Measurements from ENCODE around the gene C1orf159. TPM values are rescaled to one million over a fixed set of nuclear protein-coding genes. Genes with fewer than 3 reads are reported as not detected.

The C1orf159 gene
- total RNA-seq, 1 donor from 2014 or later, result 9.2 TPM

- no peak overlapping the region for H3K27ac Mint-ChIP-seq (ENCODE audit: unreplicated experiment)
- peaks cover 12% of the 10 kb centered on the region for H3K4me1 Mint-ChIP-seq (ENCODE audit: low read depth)
- no peak for TF ChIP-seq CTCF (IDR thresholded peaks at IDR 0.05)
- H3K4me3 Mint-ChIP-seq (ENCODE audit: unreplicated experiment), result no peak overlapping the region
- no peaks in the 10 kb centered on the region for H3K9me3 Mint-ChIP-seq (ENCODE audit: low read depth)
- H3K27me3 Mint-ChIP-seq (ENCODE audit: low read depth), result no peaks in the 10 kb centered on the region
- no peak for DNase-seq (ENCODE audit: low spot score)
- peaks cover 2% of the 10 kb centered on the region for H3K36me3 Mint-ChIP-seq (ENCODE audit: low read depth)
These were observed 82.0 kb downstream of the C1orf159 start for GRCh38 chr1:1033731-1034438.

DNA sequence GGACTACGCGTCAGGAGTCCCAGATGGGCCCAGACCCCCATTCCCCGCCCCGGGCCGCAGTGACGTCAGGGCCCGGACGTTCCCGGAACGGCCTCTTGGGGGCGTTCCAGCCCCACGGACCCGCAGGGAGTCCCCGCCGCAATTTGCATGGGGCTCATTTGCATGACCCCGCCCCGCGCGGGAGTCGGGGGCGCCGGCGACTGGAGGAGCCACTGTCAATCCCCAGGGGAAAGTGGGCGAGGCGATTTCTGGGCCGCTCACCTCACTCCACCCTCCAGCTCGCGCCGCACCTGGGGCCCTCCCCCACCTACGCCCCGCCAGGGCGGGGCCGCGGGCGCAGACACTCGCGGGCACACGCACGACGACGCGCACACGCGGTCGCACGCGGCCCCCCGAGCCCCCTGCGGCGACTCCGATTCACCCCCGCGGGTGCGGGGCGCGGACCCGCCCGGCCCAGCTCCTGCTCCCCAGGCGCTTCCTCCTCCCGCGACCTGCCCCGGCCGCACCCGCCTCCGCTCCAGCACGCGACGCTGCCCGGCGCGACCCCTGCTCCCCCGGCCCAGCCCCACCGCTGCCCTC, 82.8 kb downstream of the C1orf159 start:
- Mint-ChIP-seq H3K4me1 (ENCODE audit: low read depth) (peaks cover 9% of the 10 kb centered on the region), H3K36me3 (ENCODE audit: low read depth) (peaks cover 2% of the 10 kb centered on the region), H3K27ac (ENCODE audit: unreplicated experiment) (no peak overlapping the region), H3K4me3 (ENCODE audit: unreplicated experiment) (peak overlapping the region; percentile 25), H3K9me3 (ENCODE audit: low read depth) (no peaks in the 10 kb centered on the region), H3K27me3 (ENCODE audit: low read depth) (no peaks in the 10 kb centered on the region)
- peak; percentile 87 for TF ChIP-seq CTCF (IDR thresholded peaks at IDR 0.05)
- DNase-seq (ENCODE audit: low spot score), result no peak

DNA sequence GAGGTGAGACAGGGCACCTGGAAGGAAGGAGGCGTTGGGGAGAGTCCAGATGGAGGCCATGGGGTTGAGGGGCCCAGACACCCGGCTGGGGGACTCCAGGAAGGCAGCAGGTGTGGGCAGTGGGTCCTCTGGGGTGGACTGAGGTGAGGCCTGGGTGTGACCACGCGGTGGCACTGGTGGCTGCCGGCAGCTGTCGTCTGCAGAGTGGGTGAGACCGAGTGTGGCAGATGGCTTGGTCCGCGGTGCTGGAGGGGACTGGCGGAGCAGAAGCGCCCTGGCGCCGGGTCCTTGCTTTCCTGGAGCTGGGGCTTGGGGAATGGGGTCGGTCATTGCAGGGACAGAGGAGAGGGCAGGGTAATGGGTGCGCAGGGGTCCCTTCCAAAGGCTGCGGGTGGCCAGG, 83.5 kb downstream of the C1orf159 start:
- H3K27ac Mint-ChIP-seq (ENCODE audit: unreplicated experiment), result no peak overlapping the region
- H3K36me3 Mint-ChIP-seq (ENCODE audit: low read depth), result peaks cover 3% of the 10 kb centered on the region
- DNase-seq (ENCODE audit: low spot score), result no peak
- H3K27me3 Mint-ChIP-seq (ENCODE audit: low read depth), result no peaks in the 10 kb centered on the region
- TF ChIP-seq CTCF (IDR thresholded peaks at IDR 0.05), result no peak
- peak overlapping the region; percentile 55 for H3K4me3 Mint-ChIP-seq (ENCODE audit: unreplicated experiment)
- H3K4me1 Mint-ChIP-seq (ENCODE audit: low read depth), result peaks cover 9% of the 10 kb centered on the region
- H3K9me3 Mint-ChIP-seq (ENCODE audit: low read depth), result no peaks in the 10 kb centered on the region

Other genes starting within 250 kb of the C1orf159 start
- gene SAMD11, start 192.2 kb downstream of the C1orf159 start, total RNA-seq, result 3.1 to 73.8 TPM (median 3.4 TPM) in 3 replicates
- 50.6 to 63.8 TPM (median 52.0 TPM) in 3 replicates for gene NOC2L, start 156.8 kb downstream of the C1orf159 start, total RNA-seq
- 17.4 to 24.3 TPM (median 19.1 TPM) in 3 replicates for gene KLHL17, start 155.5 kb downstream of the C1orf159 start, total RNA-seq
- 0.17 to 0.73 TPM (median 0.38 TPM) in 3 replicates for gene PLEKHN1, start 149.6 kb downstream of the C1orf159 start, total RNA-seq
- 0.12 to 0.37 TPM (median 0.31 TPM) in 3 replicates for gene PERM1, start 134.0 kb downstream of the C1orf159 start, total RNA-seq
- 56.6 to 137 TPM (median 136 TPM) in 3 replicates for gene HES4, start 116.0 kb downstream of the C1orf159 start, total RNA-seq
- 28.5 to 42.8 TPM (median 42.2 TPM) in 3 replicates for gene ISG15, start 102.6 kb downstream of the C1orf159 start, total RNA-seq
- gene AGRN, start 96.0 kb downstream of the C1orf159 start, total RNA-seq, result 138 to 221 TPM (median 219 TPM) in 3 replicates
- not detected in 3 replicates for gene RNF223, start 41.8 kb downstream of the C1orf159 start, total RNA-seq
- gene TTLL10, start 57.8 kb upstream of the C1orf159 start, total RNA-seq, result not detected in 3 replicates
- gene TNFRSF18, start 90.5 kb upstream of the C1orf159 start, total RNA-seq, result not detected in 3 replicates
- gene TNFRSF4, start 98.1 kb upstream of the C1orf159 start, total RNA-seq, result 0.24 to 0.59 TPM in 2 of 3 replicates, not detected in the other
- 164 to 191 TPM (median 165 TPM) in 3 replicates for gene SDF4, start 115.9 kb upstream of the C1orf159 start, total RNA-seq
- gene B3GALT6, start 116.1 kb upstream of the C1orf159 start, total RNA-seq, result 37.4 to 39.6 TPM (median 39.6 TPM) in 3 replicates
- gene C1QTNF12, start 130.6 kb upstream of the C1orf159 start, total RNA-seq, result 1.3 to 2.1 TPM (median 1.7 TPM) in 3 replicates
- gene UBE2J2, start 157.8 kb upstream of the C1orf159 start, total RNA-seq, result 49.2 to 57.5 TPM (median 52.0 TPM) in 3 replicates
- 6.6 to 7.4 TPM (median 6.7 TPM) in 3 replicates for gene SCNN1D, start 164.3 kb upstream of the C1orf159 start, total RNA-seq
- gene ACAP3, start 191.8 kb upstream of the C1orf159 start, total RNA-seq, result 51.9 to 77.5 TPM (median 57.5 TPM) in 3 replicates
- gene PUSL1, start 192.5 kb upstream of the C1orf159 start, total RNA-seq, result 21.6 to 22.3 TPM (median 22.1 TPM) in 3 replicates
- gene INTS11, start 208.6 kb upstream of the C1orf159 start, total RNA-seq, result 67.3 to 87.0 TPM (median 73.8 TPM) in 3 replicates
- gene CPTP, start 208.7 kb upstream of the C1orf159 start, total RNA-seq, result 19.4 to 23.3 TPM (median 23.1 TPM) in 3 replicates
- gene TAS1R3, start 215.2 kb upstream of the C1orf159 start, total RNA-seq, result 0.28 to 0.68 TPM (median 0.37 TPM) in 3 replicates
- gene DVL1, start 233.3 kb upstream of the C1orf159 start, total RNA-seq, result 59.6 to 66.5 TPM (median 59.9 TPM) in 3 replicates
- gene MXRA8, start 242.5 kb upstream of the C1orf159 start, total RNA-seq, result 154 to 238 TPM (median 158 TPM) in 3 replicates